Measurements from ENCODE around the gene PTPRJ.

- TF ChIP-seq CTCF (IDR thresholded peaks at IDR 0.05; ENCODE audit: poor library complexity) (no peak), EZH2phosphoT487 (IDR thresholded peaks at IDR 0.05; ENCODE audit: low read depth, severe bottlenecking, unreplicated experiment) (no peak)
Observed at GRCh38 chr11:48099916-48100446, 119.6 kb downstream of the PTPRJ start.

Measured in hepatocyte (in vitro differentiated cells).